Heart left ventricle (tissue), 16 donors: ENCODE measurements around the gene GYG1. TPM values are rescaled to one million over a fixed set of nuclear protein-coding genes. Genes with fewer than 3 reads are reported as not detected.

Experiments
- ATAC-seq, 4 donors: fragments of 200-7000 bp; cut with Tn5 transposase; one replicate each; pipeline ENCODE4 v1.9.1; 2020 to 2022; ENCODE audit warnings: moderate library complexity in 4 of 4, mild to moderate bottlenecking in 3 of 4, moderate number of reproducible peaks in 1 of 4
- DNase-seq, 5 donors: peaks; one replicate each; pipeline ENCODE4 v3.0.0-alpha.2; 2020
- H3K27ac ChIP-seq, 12 donors: fragments of 200-600 bp; sonication (generic) in 4 of 12; one replicate each; pipeline versions ENCODE4 v1.5.0 to v1.8.0; 2016 to 2022; ENCODE audit warnings: mild to moderate bottlenecking in 2 of 12
- H3K27me3 ChIP-seq, 9 donors: fragments of 200-600 bp; sonication (generic) in 2 of 9; one replicate each; pipeline versions ENCODE4 v1.5.1 to v1.8.0; 2016 to 2022; ENCODE audit warnings: mild to moderate bottlenecking in 3 of 9
- H3K36me3 ChIP-seq, 9 donors: fragments of 200-600 bp; sonication (generic) in 2 of 9; one replicate each; pipeline versions ENCODE4 v1.5.0 to v1.8.0; 2018 to 2022; ENCODE audit warnings: mild to moderate bottlenecking in 2 of 9
- H3K4me1 ChIP-seq, 12 donors: fragments of 200-600 bp; sonication (generic) in 4 of 12; one replicate each; pipeline versions ENCODE4 v1.5.0 to v1.8.0; 2016 to 2022; ENCODE audit warnings: mild to moderate bottlenecking in 3 of 12
- H3K4me3 ChIP-seq, 12 donors: fragments of 200-600 bp; sonication (generic) in 4 of 12; one replicate each; pipeline versions ENCODE4 v1.5.0 to v1.8.0; 2017 to 2022; ENCODE audit warnings: mild to moderate bottlenecking in 9 of 12, moderate library complexity in 4 of 12
- H3K9me3 ChIP-seq, 12 donors: fragments of 200-600 bp; sonication (generic) in 4 of 12; one replicate each; pipeline versions ENCODE4 v1.5.0 to v1.8.0; 2016 to 2022; ENCODE audit warnings: mild to moderate bottlenecking in 1 of 12
- POLR2A ChIP-seq, 2 donors: fragments of 450-650 bp; IDR thresholded peaks; one replicate each; pipeline ENCODE4 v1.6.1; 2017; ENCODE audit warnings: antibody characterized with exemption in 2 of 2, mild to moderate bottlenecking in 2 of 2, moderate library complexity in 2 of 2
- WGBS, 4 donors: extraction: QIAGEN DNeasy Blood & Tissue Kit in 2 of 4; methylation state at CpG; one replicate each; pipeline versions ENCODE4 v1.1.5 to v1.1.7; 2013 to 2018; 5-methylcytosine and 5-hydroxymethylcytosine counted together
- intact Hi-C, 10 donors: fragments of 100-400 bp; cut with DNase I; formaldehyde crosslinking; loops; one replicate each; pipeline versions ENCODE4 v1.11.1 to v1.14.2; 2022
- polyA plus RNA-seq, 2 donors: library from polyadenylated mRNA; stranded (reverse); fragments of 200-250 nt; gene quantifications; one replicate each; pipeline ENCODE4 v1.2.3, GENCODE V29; 2013
- total RNA-seq, 9 donors: library from RNA; depleted of rRNA in 2 of 9; stranded (reverse); fragments of >200 nt in 2 of 9; fragmentation: NEBNext Ultra II Directional in 3 of 9; extraction: Animal tissue kit (Norgen Biotek cat#: 25700) in 3 of 9; gene quantifications; one replicate each; pipeline versions ENCODE4 v1.1.0 to v1.2.4, GENCODE V29; 2016 to 2023
- TF ChIP-seq, protein P1 (sequence below), 12 donors: fragments of 200-600 bp; sonication (generic) in 4 of 12; IDR thresholded peaks; one replicate each; pipeline versions ENCODE4 v1.5.0 to v1.8.0; 2018 to 2022; ENCODE audit warnings: antibody characterized with exemption in 12 of 12, mild to moderate bottlenecking in 5 of 12
- donor health status: ischemic (EF 13 %, LVEDD 7.1; RV severe dilation, severe dysfunction).
- donor health status: healthy with polysubstance abuse.
- donor health status: DM: no; HTN: yes; CAD: no.
- donor health status: DM: no; HTN: no; CAD: no.
- donor health status: ischemic (EF 25% LVEDD 6.9; RV normal size, moderate dysfunction).
- donor health status: ischemic (EF 25% LVEDD 5.7; RV mildly dilated, moderate dysfunction).
- donor health status: healthy.
- donor health status: DM: yes; HTN: yes; CAD: no.
- donor health status: ischemic (EF 35%, LVEDD 5.7; RV mildly dilated, moderate dysfunction).
- donor health status: nonischemic (EF 11% LVEDD 7.7; RV severe dilation, severe dysfunction).
- donor health status: DM: yes; HTN: yes; CAD: no.
- donor health status: PGD.
- donor health status: ischemic (EF 29% LVEDD 5.4; RV normal size, mild dysfunction).
- donor health status: nonischemic (EF 23%, LVEDD 6.1; RV moderate dilation, normal function).

The GYG1 gene
- total and polyA plus RNA-seq, 11 donors, result 78.2 to 313 (median 144) TPM

DNA sequence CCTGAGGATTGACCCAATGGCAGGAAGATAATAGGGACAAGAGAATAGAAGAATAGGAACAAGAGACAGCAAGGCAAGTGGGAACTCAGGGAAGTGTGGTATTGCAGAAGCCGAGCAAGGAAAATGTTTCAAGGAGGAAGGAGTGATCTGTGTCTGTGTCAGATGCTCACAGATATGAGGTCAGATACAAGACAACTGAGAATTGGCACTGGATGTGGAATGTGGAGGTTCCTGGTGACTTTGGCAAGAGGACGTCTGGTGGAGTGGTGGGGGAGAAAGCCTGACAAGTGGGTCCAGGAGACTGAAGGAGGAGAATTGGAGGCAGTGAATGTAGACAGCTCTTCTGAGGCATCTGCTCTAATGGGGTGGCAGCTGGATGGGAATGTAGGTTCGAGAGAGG, 24.1 kb downstream of the GYG1 start:
- ATAC-seq, result no peak
- TF ChIP-seq POLR2A (IDR thresholded peaks at IDR 0.05), result no peak
- TF ChIP-seq, protein P1, sequence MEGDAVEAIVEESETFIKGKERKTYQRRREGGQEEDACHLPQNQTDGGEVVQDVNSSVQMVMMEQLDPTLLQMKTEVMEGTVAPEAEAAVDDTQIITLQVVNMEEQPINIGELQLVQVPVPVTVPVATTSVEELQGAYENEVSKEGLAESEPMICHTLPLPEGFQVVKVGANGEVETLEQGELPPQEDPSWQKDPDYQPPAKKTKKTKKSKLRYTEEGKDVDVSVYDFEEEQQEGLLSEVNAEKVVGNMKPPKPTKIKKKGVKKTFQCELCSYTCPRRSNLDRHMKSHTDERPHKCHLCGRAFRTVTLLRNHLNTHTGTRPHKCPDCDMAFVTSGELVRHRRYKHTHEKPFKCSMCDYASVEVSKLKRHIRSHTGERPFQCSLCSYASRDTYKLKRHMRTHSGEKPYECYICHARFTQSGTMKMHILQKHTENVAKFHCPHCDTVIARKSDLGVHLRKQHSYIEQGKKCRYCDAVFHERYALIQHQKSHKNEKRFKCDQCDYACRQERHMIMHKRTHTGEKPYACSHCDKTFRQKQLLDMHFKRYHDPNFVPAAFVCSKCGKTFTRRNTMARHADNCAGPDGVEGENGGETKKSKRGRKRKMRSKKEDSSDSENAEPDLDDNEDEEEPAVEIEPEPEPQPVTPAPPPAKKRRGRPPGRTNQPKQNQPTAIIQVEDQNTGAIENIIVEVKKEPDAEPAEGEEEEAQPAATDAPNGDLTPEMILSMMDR (IDR thresholded peaks at IDR 0.05), result no peak
- intact Hi-C loops, result no loop called here
- Histone ChIP-seq H3K36me3 (peaks cover 0 to 51% (median 38%) of the 10 kb centered on the region in 9 donors), H3K9me3 (no peaks in the 10 kb centered on the region), H3K27me3 (no peaks in the 10 kb centered on the region), H3K27ac (peak overlapping the region in 2 of 12 donors; percentile 18 to 23), H3K4me1 (peaks cover 7 to 66% (median 35%) of the 10 kb centered on the region in 12 donors), H3K4me3 (no peak overlapping the region)
- 53 to 65% (median 62%) methylated on average over 3 of the region's 3 CpGs for WGBS, 4 donors
- DNase-seq, result no peak

DNA sequence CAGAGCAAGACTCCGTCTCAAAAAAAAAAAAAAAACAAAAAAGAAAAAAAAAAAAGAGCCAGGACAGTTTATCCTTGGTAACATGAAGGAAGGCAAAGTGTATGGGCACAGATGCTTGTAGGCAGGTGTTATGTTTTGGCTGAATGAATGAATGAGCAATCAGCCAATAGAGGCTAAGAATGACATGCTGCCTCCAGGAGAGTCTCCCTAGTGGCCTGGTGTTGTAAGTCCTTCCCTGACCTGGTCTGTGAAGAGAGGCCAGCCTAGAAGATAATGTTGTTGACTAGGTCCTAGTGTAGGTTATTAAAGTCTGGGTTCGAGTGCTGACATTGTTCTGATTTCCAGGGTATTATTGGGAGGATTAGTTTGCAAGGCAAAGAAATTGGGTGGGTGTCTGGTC, 24.9 kb downstream of the GYG1 start:
- intact Hi-C loops, result no loop called here
- no peak for TF ChIP-seq POLR2A (IDR thresholded peaks at IDR 0.05)
- TF ChIP-seq, protein P1 (IDR thresholded peaks at IDR 0.05), result no peak

GRCh38 chr3:149016669-149017541, 25.6 kb downstream of the GYG1 start:
- H3K27me3 ChIP-seq, result no peaks in the 10 kb centered on the region
- TF ChIP-seq POLR2A (IDR thresholded peaks at IDR 0.05), result no peak
- TF ChIP-seq, protein P1 (IDR thresholded peaks at IDR 0.05), result no peak
- no peaks in the 10 kb centered on the region for H3K9me3 ChIP-seq
- H3K36me3 ChIP-seq, result peaks cover 0 to 54% (median 36%) of the 10 kb centered on the region in 9 donors
- peaks cover 7 to 62% (median 31%) of the 10 kb centered on the region in 12 donors for H3K4me1 ChIP-seq
- DNase-seq (no peak), ATAC-seq (peak; percentile 29 to 66 (median 54))
- 43 to 57% (median 47%) methylated on average over 9 of the region's 9 CpGs for WGBS, 4 donors
- H3K27ac ChIP-seq, result peak overlapping the region in 10 of 12 donors; percentile 22 to 65 (median 60)
- H3K4me3 ChIP-seq, result no peak overlapping the region
- intact Hi-C loops, result no loop called here

More for the DNA sequence above, 24.9 kb downstream of the GYG1 start:
- H3K27me3 ChIP-seq, result no peaks in the 10 kb centered on the region
- no peaks in the 10 kb centered on the region for H3K9me3 ChIP-seq
- H3K27ac ChIP-seq, result peak overlapping the region in 10 of 12 donors; percentile 22 to 65 (median 60)
- peaks cover 0 to 48% (median 36%) of the 10 kb centered on the region in 9 donors for H3K36me3 ChIP-seq
- WGBS, 4 donors, result 84 to 98% (median 95%) methylated on average over 2 of the region's 2 CpGs
- no peak for ATAC-seq
- no peak overlapping the region for H3K4me3 ChIP-seq
- H3K4me1 ChIP-seq, result peaks cover 7 to 65% (median 34%) of the 10 kb centered on the region in 12 donors
- DNase-seq, result no peak

DNA sequence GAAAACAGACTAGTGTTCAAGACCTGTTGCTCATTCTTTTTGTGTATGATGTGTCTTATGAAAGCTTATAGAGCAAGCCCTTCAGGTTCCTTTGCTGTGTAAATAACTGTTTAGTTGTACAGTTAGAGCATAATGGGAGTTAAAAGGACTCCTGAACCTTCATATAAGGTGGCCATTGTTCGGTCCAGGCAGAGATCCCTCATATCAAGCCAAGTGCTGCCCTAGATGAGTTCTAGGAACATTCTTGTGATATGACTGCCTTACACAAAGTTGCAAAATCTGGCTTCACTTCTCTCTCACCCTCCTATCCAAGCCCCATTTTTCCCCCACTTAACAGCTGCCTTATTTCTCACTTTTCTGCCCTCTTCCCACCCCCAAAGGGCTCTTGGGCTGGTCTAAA, 26.9 kb downstream of the GYG1 start:
- H3K36me3 ChIP-seq, result peaks cover 0 to 52% (median 38%) of the 10 kb centered on the region in 9 donors
- no peaks in the 10 kb centered on the region for H3K27me3 ChIP-seq
- no peak overlapping the region for H3K4me3 ChIP-seq
- ATAC-seq (no peak), DNase-seq (no peak)
- H3K4me1 ChIP-seq, result peaks cover 7 to 60% (median 30%) of the 10 kb centered on the region in 12 donors
- intact Hi-C loops, result no loop called here
- 28 to 55% (median 38%) methylated on average over 1 of the region's 1 CpG for WGBS, 4 donors
- peak overlapping the region in 4 of 12 donors; percentile 0 to 63 (median 28) for H3K27ac ChIP-seq
- H3K9me3 ChIP-seq, result no peaks in the 10 kb centered on the region
- TF ChIP-seq, protein P1 (IDR thresholded peaks at IDR 0.05), result no peak
- TF ChIP-seq POLR2A (IDR thresholded peaks at IDR 0.05), result no peak
